ENCODE results near the gene CACNA2D4.

DNA sequence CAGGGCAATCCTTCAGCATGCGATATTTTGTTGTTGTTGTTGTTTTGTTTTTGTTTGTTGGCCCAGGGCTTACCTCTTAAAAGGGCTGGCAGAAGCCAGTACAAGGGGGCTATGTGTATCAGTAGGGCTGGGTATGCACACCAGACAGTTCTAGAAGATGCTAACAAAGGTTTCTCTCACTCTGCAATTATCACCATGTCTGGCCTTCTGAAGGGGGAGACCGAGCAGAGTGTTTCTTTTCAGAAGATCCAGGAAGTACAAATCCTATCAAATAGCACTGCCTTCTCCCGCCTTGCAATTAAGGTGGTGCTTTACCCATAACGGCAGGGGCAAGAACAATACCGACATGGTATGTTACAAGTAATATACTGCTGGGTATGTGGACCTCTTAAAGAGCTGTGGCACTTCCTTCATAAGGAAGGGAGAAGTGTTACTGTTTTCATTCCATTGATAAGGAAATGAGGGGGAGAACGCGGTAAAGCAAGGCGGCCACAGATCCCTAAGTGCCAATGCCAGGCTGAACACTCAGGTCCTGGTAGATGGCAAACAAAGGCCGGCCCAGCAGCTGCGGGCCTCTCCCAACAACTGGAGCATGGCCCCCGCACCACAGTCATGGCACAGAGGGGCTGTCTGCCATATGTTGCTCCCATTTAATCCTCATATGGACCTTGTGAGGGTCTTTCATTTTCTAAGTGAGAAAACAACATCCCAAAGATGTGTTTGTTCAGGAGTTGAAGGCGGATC lies 19.2 kb upstream of the CACNA2D4 start:
- TF ChIP-seq, protein P1, sequence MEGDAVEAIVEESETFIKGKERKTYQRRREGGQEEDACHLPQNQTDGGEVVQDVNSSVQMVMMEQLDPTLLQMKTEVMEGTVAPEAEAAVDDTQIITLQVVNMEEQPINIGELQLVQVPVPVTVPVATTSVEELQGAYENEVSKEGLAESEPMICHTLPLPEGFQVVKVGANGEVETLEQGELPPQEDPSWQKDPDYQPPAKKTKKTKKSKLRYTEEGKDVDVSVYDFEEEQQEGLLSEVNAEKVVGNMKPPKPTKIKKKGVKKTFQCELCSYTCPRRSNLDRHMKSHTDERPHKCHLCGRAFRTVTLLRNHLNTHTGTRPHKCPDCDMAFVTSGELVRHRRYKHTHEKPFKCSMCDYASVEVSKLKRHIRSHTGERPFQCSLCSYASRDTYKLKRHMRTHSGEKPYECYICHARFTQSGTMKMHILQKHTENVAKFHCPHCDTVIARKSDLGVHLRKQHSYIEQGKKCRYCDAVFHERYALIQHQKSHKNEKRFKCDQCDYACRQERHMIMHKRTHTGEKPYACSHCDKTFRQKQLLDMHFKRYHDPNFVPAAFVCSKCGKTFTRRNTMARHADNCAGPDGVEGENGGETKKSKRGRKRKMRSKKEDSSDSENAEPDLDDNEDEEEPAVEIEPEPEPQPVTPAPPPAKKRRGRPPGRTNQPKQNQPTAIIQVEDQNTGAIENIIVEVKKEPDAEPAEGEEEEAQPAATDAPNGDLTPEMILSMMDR (IDR thresholded peaks at IDR 0.05; ENCODE audit: low read length) = no peak
- TF ChIP-seq EZH2phosphoT487 (IDR thresholded peaks at IDR 0.05; ENCODE audit: low read length) = no peak
